Right renal pelvis (tissue), 4 donors: Measurements from ENCODE around the gene TRAPPC4. TPM values are rescaled to one million over a fixed set of nuclear protein-coding genes. Genes with fewer than 3 reads are reported as not detected.
A peak's percentile ranks its signal among the peaks of the same experiment; 100 is the strongest.
"Not testable (repeated sequence)": the region's sequence is repeated elsewhere in the genome, so short reads cannot be mapped to it uniquely, and the experiment has no call there.

Experiments
- DNase-seq, 4 donors: peaks; one replicate each; pipeline ENCODE4 v3.0.0-alpha.2; 2013; ENCODE audit warnings: low read depth in 4 of 4, low spot score in 3 of 4, missing footprints in 1 of 4
- polyA plus RNA-seq, 4 donors: library from polyadenylated mRNA; unstranded; fragments of 120-200 nt; gene quantifications; one replicate each; pipeline ENCODE4 v1.2.1, GENCODE V29; 2013; ENCODE audit not compliant: insufficient read length in 4 of 4

TRAPPC4 gene
- polyA plus RNA-seq, 4 donors: 91.9 to 145 (median 117) TPM

DNA sequence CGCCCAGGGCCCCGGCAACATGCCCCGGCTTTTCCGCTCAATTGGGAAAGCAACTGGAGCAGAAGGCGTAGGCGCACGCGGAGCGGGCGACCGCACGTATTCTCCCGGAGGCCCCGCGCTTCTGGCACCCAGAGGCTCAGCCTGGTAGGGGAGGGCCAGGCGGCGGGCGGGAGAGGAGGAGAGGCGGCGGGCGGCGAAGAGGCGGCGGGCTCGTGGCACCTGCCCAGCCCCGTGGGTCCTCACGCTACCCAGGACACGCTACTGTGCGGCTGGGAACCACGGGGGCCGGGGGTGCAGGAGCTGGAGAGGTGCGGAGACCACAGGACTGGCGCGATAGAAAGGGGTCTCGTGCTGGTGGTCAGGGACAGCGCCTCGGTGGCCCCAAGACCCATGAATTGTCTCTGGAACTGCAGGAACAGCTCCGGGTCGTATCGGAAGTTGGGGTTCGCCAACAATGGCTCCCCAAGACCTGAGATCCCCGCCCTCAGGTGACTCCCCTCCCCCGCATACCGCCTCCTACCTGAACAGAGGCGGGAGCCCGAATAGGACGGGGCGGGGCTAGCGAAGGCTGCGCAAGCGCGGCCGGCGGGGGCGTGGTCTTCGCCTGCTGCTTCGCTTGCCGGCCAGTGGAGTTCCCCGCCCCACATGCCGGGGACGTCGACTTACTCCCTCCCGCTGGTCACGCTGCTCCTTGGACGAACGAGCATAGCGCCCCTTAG lies 11.9 kb downstream of the TRAPPC4 start, which contains the start of gene SLC37A4:
Gene SLC37A4 (minus strand): TSS at position 549 of the 719 bp plus-strand sequence.
- peak; percentile 90 to 93 (median 92) for DNase-seq

DNA sequence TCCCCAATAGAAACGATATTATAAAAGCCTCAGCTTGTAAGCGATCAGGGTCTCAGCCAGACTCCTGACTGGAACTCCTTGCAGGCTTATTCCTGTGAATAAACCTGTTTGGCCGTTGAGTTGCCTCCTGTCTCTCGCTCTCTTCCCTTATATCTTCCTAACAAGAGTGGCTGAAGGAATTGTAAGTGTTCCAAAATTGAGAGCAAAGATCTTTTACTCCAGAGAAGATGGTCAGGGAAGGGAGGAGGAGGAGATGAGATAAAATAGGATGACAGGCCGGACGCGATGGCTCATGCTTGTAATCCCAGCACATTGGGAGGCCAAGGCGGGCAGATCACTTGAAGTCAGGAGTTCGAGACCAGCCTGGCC lies 13.3 kb downstream of the TRAPPC4 start:
- no peak for DNase-seq

DNA sequence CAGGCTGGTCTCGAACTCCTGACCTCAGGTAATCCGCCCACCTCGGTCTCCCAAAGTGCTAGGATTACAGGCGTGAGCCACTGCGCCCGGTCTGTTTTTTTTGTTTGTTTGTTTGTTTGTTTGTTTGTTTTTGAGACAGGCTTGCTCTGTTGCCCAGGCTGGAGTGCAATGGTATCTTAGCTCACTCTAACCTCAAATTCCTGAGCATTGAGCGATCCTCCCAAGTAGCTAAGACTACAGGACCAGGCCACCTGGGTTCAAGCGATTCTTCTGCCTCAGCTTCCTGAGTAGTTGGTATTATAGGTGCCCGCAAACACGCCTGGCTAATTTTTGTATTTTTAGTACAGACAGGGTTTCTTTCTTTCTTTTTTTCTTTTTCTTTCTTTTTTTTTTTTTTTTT lies 14.9 kb downstream of the TRAPPC4 start:
- not testable (repeated sequence) for DNase-seq

DNA sequence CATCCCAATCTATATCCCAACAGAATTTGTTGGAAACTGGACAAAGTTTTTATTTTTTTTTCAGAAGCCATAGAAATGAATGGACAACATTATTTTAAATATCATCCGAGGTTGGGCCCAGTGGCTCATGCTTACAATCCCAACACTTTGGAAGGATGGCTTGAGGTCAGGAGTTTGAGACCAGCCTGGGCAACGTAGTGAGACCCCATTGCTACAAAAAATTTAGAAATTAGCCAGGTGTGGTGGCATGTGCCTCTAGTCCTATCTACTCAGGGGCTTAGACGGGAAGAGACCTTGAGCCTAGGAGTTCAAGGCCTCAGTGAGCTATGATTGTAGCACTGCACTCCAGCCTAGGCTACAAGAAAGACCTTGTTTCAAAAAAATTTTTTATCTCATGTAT lies 16.2 kb downstream of the TRAPPC4 start:
- DNase-seq: no peak

DNA sequence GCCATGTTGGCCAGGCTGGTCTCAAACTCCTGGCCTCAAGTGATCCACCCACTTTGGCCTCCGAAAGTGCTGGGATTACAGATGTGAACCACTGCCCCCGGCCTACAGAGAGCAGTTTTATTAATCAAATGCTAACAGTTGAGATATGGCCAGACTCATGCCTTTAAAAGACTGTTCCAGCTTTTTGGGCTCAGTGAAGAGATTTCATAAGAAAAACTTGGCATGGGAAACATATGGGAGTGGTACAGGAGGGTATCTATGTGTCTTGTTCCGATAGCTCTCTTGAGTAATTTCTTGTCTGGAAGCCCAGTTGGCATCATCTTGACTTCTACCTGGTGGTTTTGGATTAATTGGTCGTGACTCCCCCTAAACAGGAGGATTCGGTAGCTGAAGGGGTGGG lies 20.3 kb downstream of the TRAPPC4 start:
- no peak for DNase-seq

DNA sequence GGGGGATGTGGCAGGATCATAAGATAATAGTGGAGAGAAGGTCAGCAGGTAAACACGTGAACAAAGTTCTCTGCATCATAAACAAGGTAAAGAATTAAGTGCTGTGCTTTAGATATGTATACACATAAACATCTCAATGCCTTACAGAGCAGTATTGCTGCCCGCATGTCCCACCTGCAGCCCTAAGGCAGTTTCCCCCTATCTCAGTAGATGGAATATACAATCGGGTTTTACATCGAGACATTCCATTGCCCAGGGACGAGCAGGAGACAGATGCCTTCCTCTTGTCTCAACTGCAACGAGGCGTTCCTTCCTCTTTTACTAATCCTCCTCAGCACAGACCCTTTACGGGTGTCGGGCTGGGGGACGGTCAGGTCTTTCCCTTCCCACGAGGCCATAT lies 20.9 kb downstream of the TRAPPC4 start:
- not testable (repeated sequence) for DNase-seq

DNA sequence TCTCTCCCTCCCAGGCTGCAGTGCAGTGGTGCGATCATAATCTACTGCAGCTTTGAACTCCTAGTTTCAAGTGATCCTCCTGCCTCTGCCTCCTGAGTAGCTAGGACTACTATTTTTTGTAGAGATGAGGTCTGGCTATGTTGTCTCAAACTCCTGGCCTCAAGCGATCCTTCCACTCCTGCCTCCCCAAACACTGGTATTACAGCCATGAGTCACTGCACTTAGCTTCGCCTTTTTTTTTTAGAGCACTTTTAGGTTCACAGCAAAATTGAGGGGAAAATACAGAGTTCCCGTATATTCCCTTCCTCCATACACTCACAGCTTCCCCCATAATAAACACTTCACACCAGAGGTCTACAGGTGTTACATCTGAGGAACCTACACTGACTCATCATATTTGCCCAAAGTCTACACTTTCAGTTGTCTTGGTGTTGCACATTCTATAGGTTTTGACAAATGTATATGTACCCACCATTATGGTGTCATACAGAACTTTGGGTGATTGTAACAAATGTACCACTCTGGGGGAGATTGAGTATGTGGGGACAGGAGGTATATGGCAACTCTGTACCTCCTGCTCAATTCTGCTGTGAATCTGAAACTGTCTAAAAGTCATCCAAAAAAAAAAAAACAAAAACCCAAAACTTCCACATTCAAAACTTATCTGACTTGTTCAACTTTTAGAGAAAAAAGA lies 23.4 kb downstream of the TRAPPC4 start:
- DNase-seq: no peak

DNA sequence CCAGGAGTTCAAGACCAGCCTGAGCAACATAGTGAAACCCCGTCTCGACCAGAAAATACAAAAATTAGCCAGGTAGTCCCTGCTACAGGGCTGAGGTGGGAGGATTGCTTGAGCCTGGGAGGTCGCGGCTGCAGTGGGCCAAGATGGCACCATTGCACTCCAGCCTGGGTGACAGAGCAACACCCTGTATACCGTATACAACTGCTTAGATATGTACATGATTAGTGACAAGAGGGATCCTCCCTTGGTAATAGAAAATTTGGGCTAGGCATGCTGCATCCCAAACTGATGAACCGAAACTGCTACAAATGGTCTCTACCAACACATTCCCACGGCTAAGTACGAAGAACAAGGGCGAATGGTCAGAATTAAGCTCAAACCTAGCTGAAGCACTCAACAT lies 24.4 kb downstream of the TRAPPC4 start:
- no peak for DNase-seq

DNA sequence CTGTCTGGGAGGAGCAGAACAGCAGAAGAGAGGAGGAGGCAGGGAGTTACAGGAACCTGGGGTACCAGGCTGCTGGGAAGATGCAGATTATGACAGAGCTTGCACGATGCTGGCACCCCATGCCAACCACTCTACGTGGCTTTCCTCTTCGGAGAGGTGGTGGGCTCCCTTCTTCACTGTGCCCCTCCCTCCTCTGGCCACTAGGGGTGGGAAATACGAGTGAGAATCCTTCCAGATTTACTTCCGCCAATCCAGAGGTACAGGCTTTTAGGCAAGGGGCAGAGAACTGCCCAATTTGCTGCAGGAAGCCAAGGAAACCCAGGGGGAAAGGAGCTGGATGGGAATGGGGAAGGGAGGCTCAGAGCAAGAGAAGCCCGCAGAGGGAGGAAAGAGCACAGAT lies 26.1 kb downstream of the TRAPPC4 start:
- DNase-seq: no peak

DNA sequence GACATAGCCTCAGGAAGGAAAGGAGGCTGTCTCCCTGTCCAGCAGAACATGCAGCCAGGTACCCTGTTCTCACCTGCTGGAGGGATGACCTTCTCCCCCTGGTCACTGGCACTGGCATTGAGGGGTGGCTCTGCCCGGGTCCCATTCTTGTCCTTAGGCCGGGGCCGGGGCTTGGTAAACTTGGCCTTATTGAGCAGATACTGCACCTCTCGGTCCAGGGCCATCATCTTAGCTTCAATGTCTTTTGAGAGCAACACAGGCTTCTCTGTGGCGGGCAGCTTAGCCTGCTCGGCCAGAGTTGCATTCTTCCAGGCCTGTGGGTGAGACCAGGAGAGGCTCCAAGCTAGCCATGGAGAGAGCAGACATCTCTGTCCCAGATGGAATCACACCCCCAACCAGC lies 27.9 kb downstream of the TRAPPC4 start:
- DNase-seq: no peak

DNA sequence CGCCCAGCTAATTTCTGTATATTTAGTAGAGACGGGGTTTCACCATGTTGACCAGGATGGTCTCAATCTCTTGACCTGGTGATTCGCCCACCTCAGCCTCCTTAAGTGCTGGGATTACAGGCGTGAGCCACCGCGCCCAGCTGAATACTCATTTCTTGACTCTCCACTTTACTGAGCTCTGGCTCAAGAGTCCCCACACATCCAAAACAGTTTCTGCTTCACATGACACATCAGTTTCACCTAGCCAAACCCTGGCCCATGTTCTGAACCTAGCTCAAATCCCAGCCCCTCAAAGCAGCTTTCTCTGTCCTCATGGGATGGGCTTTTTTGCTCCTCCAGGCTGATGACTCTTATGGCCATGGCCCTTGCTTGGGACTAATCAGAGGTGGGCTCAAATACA lies 28.6 kb downstream of the TRAPPC4 start:
- DNase-seq: no peak

DNA sequence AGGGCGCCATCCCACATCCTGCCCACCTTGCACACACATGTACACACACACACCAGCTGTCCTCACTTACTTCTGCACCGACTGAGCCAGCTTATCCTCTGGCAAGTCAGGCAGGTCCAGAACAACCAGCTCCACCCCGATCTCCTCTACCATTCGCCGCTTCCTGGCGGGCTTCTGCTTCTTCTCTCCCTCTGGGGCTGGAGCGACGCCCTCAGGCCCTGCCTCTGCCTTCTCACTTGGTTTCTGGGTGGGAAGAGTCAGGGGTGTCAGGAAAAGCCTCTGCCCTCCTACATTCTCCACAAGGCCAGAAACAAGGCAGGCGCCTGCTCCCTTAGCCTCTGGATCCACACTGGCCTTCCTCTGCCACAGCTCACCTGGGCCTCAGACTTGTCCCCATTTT lies 30.1 kb downstream of the TRAPPC4 start:
- DNase-seq: no peak

DNA sequence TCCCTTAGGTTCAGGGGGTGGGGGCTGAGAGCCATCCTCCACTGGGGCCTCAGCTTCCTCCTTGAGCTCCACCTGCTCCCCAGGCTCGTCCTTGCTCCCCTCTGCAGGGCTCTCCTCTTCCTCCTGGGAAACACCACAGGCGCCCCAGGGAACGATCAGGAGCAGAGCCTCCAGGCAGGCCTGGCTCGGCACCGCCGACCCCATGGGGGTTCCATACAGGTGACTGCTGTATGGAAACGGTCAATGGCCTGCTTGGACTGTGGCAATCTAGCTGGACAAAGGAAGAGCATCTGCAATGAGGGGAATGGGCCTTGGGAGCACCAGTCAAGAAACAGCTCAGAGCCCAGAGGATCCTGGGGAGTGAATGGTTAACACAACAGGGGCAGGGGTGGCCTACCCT lies 30.5 kb downstream of the TRAPPC4 start:
- DNase-seq: no peak

DNA sequence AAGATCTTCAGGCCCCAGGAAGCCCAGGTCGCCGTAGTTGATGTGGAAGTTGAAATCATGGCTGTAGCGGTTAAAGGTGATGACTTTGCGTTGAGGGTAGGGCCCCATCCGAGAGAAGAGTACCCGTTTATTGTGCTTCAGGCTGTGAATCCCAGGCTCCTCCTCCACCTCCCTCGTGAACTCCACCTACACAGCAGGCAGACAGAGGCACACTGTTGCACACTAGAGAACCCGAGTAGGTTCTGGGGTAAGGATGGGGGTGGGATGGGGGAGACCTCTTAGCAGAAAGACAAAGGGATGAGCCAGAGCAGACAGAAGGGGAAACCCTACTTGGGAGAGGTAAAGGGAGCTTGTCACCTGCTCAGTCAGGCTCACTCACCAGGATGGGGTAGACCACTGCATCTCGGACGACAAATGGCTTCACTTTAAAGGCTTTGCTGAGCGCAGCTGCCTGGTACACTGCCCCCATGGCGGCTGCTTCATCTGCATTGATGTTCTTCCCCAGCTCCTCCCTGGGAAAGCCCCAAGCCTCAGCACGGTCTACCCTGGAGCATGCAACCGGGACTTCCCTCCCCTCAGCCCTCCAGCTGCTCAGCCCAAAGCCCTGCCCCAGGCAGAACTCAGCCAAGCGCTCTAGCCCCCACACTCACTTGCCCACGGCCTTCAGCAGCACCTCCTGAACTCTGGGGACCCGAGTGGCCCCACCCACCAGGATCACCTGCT lies 33.0 kb downstream of the TRAPPC4 start:
- no peak for DNase-seq

DNA sequence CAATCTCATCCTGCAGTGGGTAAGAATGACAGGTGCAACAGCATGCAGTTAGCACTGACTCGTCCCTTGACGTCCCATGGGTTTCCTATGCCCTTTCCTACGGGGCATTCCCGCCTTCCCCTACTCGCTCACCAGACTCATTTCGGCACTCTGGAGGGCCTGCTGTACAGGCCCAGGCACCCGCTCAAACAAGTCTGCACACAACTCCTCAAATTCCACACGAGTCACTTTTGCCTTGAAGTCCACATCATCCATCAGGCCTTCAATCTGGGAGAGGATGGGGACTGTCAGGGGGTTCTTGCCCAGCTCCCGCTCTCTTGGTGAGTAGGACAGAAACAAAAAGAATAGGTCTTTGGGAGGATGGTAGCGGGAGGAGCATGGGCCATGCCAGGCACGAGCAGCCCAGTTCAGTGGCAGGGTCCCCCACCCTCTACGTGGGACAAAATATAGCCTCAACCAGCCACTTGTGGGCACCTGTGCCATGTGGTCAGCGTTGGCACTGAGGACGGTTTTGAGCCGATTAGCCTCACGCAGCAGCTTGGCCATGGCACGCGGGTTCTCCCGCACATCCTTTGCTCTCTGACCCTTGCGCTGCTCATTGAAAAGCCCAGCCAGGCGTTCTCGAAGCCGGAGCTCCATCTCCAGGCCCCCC lies 33.7 kb downstream of the TRAPPC4 start:
- no peak for DNase-seq

DNA sequence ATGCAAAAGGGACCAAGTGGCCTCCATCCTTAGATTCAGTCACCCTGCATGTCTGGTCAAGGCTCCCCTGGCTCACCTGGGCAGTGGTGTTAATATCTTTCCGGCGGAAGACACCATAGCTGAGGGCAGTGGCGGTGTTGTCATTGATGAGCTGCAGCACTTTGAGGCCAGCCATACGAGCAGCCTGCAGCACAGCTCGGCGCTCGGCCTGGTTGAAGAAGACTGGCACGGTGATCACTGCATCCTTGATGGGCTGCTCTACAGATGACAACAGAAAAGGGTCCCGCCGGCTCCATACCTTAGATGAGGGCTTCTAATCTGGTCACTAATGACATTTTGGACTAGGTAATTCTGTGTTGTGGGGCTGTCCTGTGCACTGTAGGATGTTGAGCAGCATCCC lies 35.9 kb downstream of the TRAPPC4 start:
- DNase-seq: no peak

DNA sequence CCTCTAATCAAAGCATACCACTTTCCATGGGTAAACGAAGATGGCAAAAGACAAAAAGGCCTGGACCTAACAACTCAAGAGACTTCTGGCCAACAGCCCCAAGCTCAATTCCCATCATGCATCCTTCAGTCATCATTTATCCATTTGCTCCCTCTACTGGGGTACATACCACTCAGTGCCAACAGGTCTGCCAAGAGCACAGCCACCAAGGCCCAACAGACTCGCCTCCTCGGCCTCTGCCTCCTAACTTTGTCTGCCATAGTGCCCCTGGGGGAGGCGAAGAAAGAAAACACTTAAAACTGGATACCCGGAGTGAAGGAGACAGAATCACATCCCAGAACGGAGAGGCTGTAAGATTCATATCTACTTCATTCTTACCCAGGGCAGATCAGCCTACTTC lies 37.3 kb downstream of the TRAPPC4 start:
- no peak for DNase-seq

DNA sequence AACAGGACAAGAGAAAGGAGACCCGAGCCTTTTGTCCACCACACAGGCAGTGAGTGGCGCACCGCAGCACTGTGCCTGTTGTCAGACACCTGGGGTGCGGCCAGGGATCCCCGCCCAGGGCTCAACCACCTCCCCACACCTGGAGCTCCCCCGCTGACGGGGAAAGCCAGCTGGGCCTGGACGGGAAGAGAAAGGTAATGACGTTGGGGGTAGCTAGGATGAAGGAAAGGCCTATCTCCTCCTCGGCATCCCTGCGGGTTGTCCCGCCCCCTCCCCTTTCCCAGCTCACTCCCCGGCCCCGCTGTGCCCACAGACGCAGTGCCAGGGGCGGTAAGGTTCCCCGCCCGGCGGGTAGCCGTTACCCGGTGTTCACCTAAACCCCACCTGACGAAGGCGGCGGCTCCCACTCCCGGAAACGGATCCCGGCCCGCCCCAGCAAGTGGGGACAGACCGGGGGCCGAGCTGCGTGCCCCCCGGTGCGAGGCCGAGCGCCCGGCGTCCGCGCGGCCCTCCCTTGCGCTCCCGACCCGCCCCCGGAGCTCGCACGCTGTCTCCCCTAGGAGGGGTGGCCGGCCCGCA lies 37.9 kb downstream of the TRAPPC4 start:
- DNase-seq: no peak

DNA sequence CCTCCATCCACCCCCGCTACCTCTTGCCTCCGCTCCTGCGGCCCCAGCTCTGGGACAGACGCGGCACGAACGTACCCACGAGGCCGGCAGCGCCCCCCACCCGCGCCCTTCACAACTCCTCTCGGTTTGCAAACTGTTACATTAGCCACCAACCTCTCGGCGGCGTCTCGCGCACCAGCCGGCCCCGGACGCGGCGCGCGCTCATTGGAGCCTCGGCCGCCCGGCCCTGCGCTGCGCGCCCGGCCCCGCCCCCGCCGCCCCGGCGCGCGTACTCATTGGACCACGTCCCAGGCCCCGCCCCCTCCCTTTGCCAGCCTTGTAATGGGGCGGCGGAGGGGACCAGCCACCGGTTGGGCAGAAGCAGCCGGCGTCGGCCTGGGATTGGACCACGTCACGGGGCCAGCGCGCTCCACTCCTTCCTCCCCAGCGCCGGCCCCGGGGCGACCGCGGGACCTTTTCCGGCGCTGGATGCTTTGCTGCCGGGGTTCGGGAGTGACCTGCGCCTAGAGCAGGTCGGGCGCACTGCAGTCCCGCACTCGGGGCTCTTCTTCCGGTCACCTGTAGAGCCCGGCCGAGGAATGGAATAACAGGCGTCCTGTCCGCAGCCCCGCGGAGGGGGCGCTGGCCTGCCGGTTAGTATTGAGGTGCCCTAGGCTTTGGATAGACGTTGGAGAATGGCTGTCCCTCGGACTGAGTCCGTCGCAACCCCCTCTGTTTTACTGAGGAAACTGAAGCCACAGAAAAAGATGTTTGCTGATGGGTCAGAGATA lies 38.6 kb downstream of the TRAPPC4 start, which contains the start of gene HYOU1:
Gene HYOU1 (minus strand): TSS at position 206 of the 770 bp plus-strand sequence. CDS start 1,045 bp downstream, outside the sequence.
- peak; percentile 90 to 94 (median 92) for DNase-seq

DNA sequence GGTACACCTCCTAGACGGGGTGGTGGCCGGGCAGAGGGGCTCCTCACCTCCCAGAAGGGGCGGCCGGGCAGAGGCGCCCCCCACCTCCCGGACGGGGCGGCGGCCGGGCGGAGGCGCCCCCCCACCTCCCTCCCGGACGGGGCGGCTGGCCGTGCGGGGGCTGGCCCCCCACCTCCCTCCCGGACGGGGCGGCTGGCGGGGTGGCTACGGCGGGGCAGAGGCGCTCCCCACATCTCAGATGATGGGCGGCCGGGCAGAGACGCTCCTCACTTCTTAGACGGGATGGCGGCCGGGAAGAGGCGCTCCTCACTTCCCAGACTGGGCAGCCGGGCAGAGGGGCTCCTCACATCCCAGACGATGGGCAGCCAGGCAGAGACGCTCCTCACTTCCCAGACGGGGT lies 40.6 kb downstream of the TRAPPC4 start:
- DNase-seq: not testable (repeated sequence)
